ENCODE measurements around the gene LRRC4. TPM values are rescaled to one million over a fixed set of nuclear protein-coding genes. Genes with fewer than 3 reads are reported as not detected.

The LRRC4 gene
- total RNA-seq, 1 experiment from 2014 or later, result 0.26 TPM

- Histone ChIP-seq H3K9me3 (ENCODE audit: low read length) (no peaks in the 10 kb centered on the region), H3K27me3 (ENCODE audit: low read length) (no peaks in the 10 kb centered on the region), H3F3A (ENCODE audit: low read length, unreplicated experiment) (peaks cover 18% of the 10 kb centered on the region), H3K79me2 (ENCODE audit: low read length) (no peaks in the 10 kb centered on the region), H3K4me1 (ENCODE audit: insufficient read depth, low read length) (peaks cover 65% of the 10 kb centered on the region), H2AFZ (ENCODE audit: low read length) (no peak overlapping the region), H3K36me3 (ENCODE audit: low read depth, low read length) (peaks cover 7% of the 10 kb centered on the region; the same call in 1 of the 2 replicates), H3K4me3 (ENCODE audit: low read length) (no peak overlapping the region; the same call in 1 of the 2 replicates), H3K27ac (ENCODE audit: low read length) (peak overlapping the region; percentile 96), H3K4me2 (ENCODE audit: low read length) (peak overlapping the region; percentile 53), H3K9me2 (replicated peaks; ENCODE audit: low read length) (no peaks in the 10 kb centered on the region), H4K20me1 (ENCODE audit: low read length) (no peaks in the 10 kb centered on the region), H3K9ac (ENCODE audit: low read length) (peak overlapping the region; percentile 71)
- DNase-seq (peak; percentile 77), ATAC-seq (peak; percentile 48)
- intact Hi-C loops (cut with micrococcal nuclease), result no loop called here
- TF ChIP-seq EZH2phosphoT487 (IDR thresholded peaks at IDR 0.05; ENCODE audit: borderline replicate concordance, low read length) (no peak), CTCF (conservative IDR thresholded peaks at IDR 0.05; ENCODE audit: low read depth, low read length) (no peak), EZH2 (IDR thresholded peaks at IDR 0.05; ENCODE audit: low read length, unreplicated experiment) (no peak)
- no TSS peak for BruUV-seq (replicated peaks)
- ChIA-PET POLR2A (ENCODE audit: unreplicated experiment) (no interaction called here), CTCF (no interaction called here)
These were observed 8.4 kb downstream of the LRRC4 start for GRCh38 chr7:128022631-128023532.

GRCh38 chr7:128021366-128021765 lies 9.9 kb downstream of the LRRC4 start:
- no peaks in the 10 kb centered on the region for H4K20me1 ChIP-seq (ENCODE audit: low read length)
- H3F3A ChIP-seq (ENCODE audit: low read length, unreplicated experiment), result peaks cover 18% of the 10 kb centered on the region
- ATAC-seq, result peak; percentile 83
- peak overlapping the region; percentile 53 for H3K4me2 ChIP-seq (ENCODE audit: low read length)
- H3K9me3 ChIP-seq (ENCODE audit: low read length), result no peaks in the 10 kb centered on the region
- intact Hi-C loops (cut with micrococcal nuclease), result no loop called here
- ChIA-PET POLR2A (ENCODE audit: unreplicated experiment) (interaction anchor here (0.7 kb wide), 2 partner anchors 69 to 82 kb away, joined by 4 read pairs; no protein-coding TSS in a partner anchor), CTCF (interaction anchor here (0.6 to 0.8 kb wide), 2 partner anchors 114 to 313 kb away, joined by 3 to 6 read pairs; no protein-coding TSS in a partner anchor)
- no peaks in the 10 kb centered on the region for H3K79me2 ChIP-seq (ENCODE audit: low read length)
- H3K9ac ChIP-seq (ENCODE audit: low read length), result peak overlapping the region; percentile 71
- H3K36me3 ChIP-seq (ENCODE audit: low read depth, low read length), result peaks cover 7% of the 10 kb centered on the region
- no peaks in the 10 kb centered on the region for H3K9me2 ChIP-seq (replicated peaks; ENCODE audit: low read length)
- peak; percentile 95 for DNase-seq
- peak overlapping the region; percentile 96 for H3K27ac ChIP-seq (ENCODE audit: low read length)
- TF ChIP-seq EZH2 (IDR thresholded peaks at IDR 0.05; ENCODE audit: low read length, unreplicated experiment), result no peak
- TF ChIP-seq CTCF (conservative IDR thresholded peaks at IDR 0.05; ENCODE audit: low read depth, low read length), result no peak
- no peak for TF ChIP-seq EZH2phosphoT487 (IDR thresholded peaks at IDR 0.05; ENCODE audit: borderline replicate concordance, low read length)
- H3K4me1 ChIP-seq (ENCODE audit: insufficient read depth, low read length), result peaks cover 56% of the 10 kb centered on the region
- no peak overlapping the region for H3K4me3 ChIP-seq (ENCODE audit: low read length)
- no peak overlapping the region for H2AFZ ChIP-seq (ENCODE audit: low read length)
- H3K27me3 ChIP-seq (ENCODE audit: low read length), result no peaks in the 10 kb centered on the region
- no TSS peak for BruUV-seq (replicated peaks)

- ChIA-PET CTCF (no interaction called here), POLR2A (ENCODE audit: unreplicated experiment) (no interaction called here)
- H2AFZ ChIP-seq (ENCODE audit: low read length), result no peak overlapping the region
- no TSS peak for BruUV-seq (replicated peaks)
- H3K4me3 ChIP-seq (ENCODE audit: low read length), result no peak overlapping the region
- intact Hi-C loops (cut with micrococcal nuclease), result no loop called here
- no peak overlapping the region for H3K9ac ChIP-seq (ENCODE audit: low read length)
- no peaks in the 10 kb centered on the region for H3K9me3 ChIP-seq (ENCODE audit: low read length)
- no peaks in the 10 kb centered on the region for H3K27me3 ChIP-seq (ENCODE audit: low read length)
- H3K27ac ChIP-seq (ENCODE audit: low read length), result peak overlapping the region; percentile 96
- no peak for DNase-seq
- peaks cover 7% of the 10 kb centered on the region for H3K36me3 ChIP-seq (ENCODE audit: low read depth, low read length)
- H3K4me1 ChIP-seq (ENCODE audit: insufficient read depth, low read length), result peaks cover 47% of the 10 kb centered on the region
- ATAC-seq, result no peak
- peaks cover 18% of the 10 kb centered on the region for H3F3A ChIP-seq (ENCODE audit: low read length, unreplicated experiment)
- no peaks in the 10 kb centered on the region for H3K79me2 ChIP-seq (ENCODE audit: low read length)
- no peaks in the 10 kb centered on the region for H4K20me1 ChIP-seq (ENCODE audit: low read length)
- no peak overlapping the region for H3K4me2 ChIP-seq (ENCODE audit: low read length)
- H3K9me2 ChIP-seq (replicated peaks; ENCODE audit: low read length), result no peaks in the 10 kb centered on the region
- no peak for TF ChIP-seq EZH2phosphoT487 (IDR thresholded peaks at IDR 0.05; ENCODE audit: borderline replicate concordance, low read length)
- TF ChIP-seq CTCF (conservative IDR thresholded peaks at IDR 0.05; ENCODE audit: low read depth, low read length), result peak; percentile 67
These were observed 11.1 kb downstream of the LRRC4 start for GRCh38 chr7:128020159-128020558.
